RWPE1 (cell line): ENCODE measurements around the gene GGCT.

ENCODE experiments used
- CTCF ChIA-PET: fragments of 350-600 bp; sonication (Branson Sonifier 250); formaldehyde crosslinking; extraction: SDS; loops from one replicate; lab custom pipeline; 2021; lab: Yijun Ruan, JAX
- POLR2A ChIA-PET: fragments of 400-600 bp; formaldehyde crosslinking; extraction: SDS; loops from one replicate; lab custom pipeline; 2020; ENCODE audit warnings: antibody characterized with exemption; ENCODE audit not compliant: low non-redundant PET; lab: Yijun Ruan, JAX
- DNase-seq: peaks from one replicate; pipeline ENCODE4 v3.0.0; 2012; ENCODE audit warnings: low spot score
- H3K27ac ChIP-seq: fragments of 450-650 bp; 2 replicates; pipeline ENCODE4 v1.5.1; 2017
- TF ChIP-seq, protein P1 (sequence below): fragments of 450-650 bp; conservative IDR thresholded peaks from 2 replicates; pipeline ENCODE4 v1.5.1; 2017; ENCODE audit warnings: low read depth, mild to moderate bottlenecking

The GGCT gene

DNA sequence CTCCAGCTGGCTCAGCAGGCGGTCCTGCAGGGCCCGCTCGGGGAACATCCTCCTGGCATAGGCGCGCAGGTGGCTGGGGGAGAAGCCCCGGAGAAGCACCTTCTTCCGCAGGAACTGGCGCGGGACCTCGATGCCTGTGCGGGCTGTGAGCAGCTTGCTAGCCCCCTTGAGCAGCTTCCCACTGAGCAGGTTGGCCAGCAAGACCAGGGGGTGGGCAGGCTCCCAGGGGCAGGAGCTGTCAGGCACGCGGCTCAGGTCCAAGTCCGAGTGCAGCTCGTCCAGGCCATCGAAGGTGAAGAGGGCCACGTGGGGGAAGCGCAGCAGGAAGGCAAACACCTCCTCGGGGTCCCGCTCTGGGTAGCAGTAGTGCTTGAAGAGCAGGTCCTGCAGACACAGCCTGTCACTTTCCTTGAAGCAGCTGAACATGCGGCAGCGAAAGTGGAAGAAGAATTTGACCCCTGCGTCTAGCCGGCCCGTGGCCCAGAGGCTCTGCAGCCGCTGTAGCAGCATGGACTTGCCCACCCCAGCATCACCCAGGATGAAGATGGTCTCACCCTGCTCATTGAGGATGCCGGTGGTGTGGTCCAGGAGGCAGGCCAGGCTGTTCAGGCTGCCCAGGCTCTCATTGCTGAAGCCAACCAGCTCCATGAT is 52.2 kb downstream of the GGCT start:
- CTCF ChIA-PET, result no interaction called here
- no peak for DNase-seq
- TF ChIP-seq, protein P1, sequence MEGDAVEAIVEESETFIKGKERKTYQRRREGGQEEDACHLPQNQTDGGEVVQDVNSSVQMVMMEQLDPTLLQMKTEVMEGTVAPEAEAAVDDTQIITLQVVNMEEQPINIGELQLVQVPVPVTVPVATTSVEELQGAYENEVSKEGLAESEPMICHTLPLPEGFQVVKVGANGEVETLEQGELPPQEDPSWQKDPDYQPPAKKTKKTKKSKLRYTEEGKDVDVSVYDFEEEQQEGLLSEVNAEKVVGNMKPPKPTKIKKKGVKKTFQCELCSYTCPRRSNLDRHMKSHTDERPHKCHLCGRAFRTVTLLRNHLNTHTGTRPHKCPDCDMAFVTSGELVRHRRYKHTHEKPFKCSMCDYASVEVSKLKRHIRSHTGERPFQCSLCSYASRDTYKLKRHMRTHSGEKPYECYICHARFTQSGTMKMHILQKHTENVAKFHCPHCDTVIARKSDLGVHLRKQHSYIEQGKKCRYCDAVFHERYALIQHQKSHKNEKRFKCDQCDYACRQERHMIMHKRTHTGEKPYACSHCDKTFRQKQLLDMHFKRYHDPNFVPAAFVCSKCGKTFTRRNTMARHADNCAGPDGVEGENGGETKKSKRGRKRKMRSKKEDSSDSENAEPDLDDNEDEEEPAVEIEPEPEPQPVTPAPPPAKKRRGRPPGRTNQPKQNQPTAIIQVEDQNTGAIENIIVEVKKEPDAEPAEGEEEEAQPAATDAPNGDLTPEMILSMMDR, result no peak
- H3K27ac ChIP-seq, result no peak overlapping the region
- POLR2A ChIA-PET, result no interaction called here

DNA sequence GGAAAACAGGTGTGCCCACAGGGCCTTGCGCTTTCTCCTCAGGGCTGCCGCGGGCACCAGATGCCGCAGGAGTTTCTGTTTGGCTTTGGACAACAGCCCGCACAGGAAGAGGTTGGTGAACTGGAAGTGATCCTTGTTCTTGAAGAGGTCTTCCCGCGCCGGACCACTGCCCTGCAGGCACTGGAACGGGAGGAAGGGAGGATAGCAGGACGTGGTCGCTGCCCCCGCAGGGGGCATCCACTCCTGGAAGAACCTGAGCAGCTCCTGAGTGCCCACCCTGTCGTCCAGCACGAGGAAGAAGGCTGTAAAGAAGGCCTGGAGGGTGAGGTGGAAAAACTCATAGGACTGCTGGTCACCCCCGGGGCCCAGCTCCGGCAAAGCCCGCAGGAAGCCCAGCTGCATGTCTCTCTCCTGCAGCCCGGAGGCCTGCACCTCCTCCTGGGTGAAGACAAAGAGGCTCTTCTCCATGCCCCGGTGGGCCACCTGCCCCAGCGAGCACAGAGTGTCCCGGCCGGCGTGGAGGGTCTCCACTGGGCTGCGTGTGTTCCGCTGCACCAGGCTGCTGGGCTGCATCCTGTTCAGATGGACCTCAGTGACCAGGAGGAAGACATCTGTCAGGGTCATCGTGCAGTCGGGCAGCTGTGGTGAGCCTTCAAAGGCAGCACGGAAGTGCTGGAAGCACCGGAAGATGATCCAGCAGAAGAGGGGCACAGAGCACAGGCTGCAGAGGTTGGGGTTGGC is 52.9 kb downstream of the GGCT start:
- H3K27ac ChIP-seq, result no peak overlapping the region
- TF ChIP-seq, protein P1, result no peak
- ChIA-PET POLR2A (no interaction called here), CTCF (no interaction called here)
- no peak for DNase-seq

DNA sequence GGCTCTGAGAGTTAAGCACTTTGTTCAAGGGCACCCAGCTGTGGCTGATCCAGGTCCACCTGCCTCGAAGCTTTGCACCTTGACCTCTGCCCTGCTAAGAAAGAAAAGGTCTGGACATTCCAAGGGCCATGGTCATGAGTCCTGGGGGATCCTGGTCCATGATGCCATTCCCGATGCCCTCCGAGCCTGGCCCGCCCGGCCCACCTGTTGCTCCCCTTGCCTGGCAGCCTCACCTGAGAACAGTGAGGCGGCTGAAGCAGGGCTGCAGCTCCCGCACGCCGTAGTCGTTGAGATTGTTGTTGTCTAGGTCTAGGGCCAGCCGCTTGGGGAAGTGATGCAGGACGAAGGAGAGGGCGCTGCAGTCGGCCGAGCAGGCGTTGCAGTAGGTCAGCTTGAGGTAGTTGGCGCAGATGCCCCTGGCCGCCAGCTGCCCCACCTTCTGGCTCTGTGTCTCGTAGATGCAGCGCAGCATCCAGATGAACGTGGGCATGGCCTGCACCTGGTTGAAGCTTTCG is 53.6 kb downstream of the GGCT start:
- CTCF ChIA-PET, result interaction anchor here (0.7 kb wide), 1 partner anchor 20 kb away, joined by 3 read pairs; no protein-coding TSS in a partner anchor
- no peak for DNase-seq
- TF ChIP-seq, protein P1, result no peak
- POLR2A ChIA-PET, result no interaction called here
- no peak overlapping the region for H3K27ac ChIP-seq

DNA sequence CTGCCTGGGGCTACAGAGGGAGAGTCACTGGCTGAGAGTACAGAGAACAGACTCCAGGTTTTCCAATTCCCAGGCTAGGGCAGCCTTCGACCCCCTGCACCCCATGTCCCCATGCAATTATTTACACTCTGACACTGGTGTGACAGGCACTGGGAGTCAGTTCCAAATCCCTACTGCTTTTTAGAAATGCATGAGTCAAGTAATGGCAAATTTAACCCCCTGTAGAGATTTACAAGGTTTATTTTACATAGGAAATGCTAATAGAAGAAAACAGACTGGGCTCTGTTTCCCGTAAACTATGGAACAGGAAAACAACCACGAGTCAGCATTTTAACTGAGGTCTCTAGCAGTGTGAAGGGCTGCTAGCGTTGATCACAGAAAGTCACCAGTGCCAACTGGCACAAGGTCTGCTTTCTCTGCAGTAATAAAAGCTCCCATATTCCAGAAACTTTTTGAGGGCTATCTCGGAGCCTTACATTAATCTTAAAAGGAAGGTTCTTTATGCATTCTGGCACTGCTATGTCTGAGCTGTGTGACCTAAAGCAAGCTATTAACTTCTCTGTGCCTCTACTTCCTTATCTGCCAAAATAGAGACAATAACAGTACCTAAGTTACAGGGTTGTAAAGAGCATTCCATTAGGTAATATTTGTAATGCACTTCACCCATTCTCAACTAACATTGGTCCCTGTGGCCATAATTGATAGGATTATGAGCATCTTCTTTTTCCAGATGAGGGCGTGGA is 54.2 kb downstream of the GGCT start:
- no peak overlapping the region for H3K27ac ChIP-seq
- POLR2A ChIA-PET, result no interaction called here
- CTCF ChIA-PET, result interaction anchor here (0.7 kb wide), 1 partner anchor 20 kb away, joined by 3 read pairs; no protein-coding TSS in a partner anchor
- no peak for DNase-seq
- TF ChIP-seq, protein P1, result no peak

DNA sequence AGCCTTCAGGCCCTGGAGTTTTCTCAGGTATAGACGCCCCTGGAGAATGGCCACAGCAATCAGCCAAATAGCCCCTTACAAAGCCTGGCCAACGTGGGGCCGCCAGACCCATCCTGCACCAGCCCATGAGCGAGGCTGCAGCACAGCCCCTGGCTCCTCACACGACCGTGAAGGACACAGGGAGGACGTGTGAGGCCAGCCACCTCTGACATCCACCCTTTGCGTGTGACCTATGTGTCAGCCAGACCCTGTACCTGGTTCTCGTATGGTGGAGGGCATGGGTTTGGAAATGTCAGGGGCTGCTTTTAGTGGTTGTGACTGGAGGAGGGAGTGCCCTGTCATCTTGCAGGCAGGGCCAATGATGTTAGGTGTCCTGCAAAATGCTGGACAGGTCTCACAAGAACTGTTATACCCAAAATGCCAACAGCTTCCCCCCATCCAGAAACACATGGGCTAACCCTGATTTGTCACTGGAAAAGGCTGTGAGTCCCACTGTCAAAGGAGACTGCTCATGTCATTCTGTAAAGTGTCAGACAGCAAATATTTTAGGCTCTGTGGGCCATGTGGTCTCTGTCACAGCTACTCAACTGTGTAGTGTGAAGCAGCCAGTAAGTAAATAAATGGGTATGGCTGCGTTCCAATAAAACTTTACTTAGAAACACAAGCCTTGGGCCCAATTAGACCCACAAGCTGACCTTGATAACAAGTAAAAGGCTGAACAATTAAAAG is 56.0 kb downstream of the GGCT start:
- POLR2A ChIA-PET, result no interaction called here
- H3K27ac ChIP-seq, result no peak overlapping the region

More for the DNA sequence above, 56.0 kb downstream of the GGCT start:
- DNase-seq, result no peak
- CTCF ChIA-PET, result no interaction called here
- TF ChIP-seq, protein P1, result no peak
